HG02623 (cell line): ENCODE results near the gene ZNF438.
A peak's percentile ranks its signal among the peaks of the same experiment; 100 is the strongest.
"Not testable (repeated sequence)": the region's sequence is repeated elsewhere in the genome, so short reads cannot be mapped to it uniquely, and the experiment has no call there.

Experiments used
- ATAC-seq: cut with Tn5 transposase; IDR thresholded peaks from one replicate; pipeline ENCODE4 v1.9.1; 2021; ENCODE audit warnings: moderate library complexity; ENCODE audit not compliant: unreplicated experiment

ZNF438 gene, protein sequence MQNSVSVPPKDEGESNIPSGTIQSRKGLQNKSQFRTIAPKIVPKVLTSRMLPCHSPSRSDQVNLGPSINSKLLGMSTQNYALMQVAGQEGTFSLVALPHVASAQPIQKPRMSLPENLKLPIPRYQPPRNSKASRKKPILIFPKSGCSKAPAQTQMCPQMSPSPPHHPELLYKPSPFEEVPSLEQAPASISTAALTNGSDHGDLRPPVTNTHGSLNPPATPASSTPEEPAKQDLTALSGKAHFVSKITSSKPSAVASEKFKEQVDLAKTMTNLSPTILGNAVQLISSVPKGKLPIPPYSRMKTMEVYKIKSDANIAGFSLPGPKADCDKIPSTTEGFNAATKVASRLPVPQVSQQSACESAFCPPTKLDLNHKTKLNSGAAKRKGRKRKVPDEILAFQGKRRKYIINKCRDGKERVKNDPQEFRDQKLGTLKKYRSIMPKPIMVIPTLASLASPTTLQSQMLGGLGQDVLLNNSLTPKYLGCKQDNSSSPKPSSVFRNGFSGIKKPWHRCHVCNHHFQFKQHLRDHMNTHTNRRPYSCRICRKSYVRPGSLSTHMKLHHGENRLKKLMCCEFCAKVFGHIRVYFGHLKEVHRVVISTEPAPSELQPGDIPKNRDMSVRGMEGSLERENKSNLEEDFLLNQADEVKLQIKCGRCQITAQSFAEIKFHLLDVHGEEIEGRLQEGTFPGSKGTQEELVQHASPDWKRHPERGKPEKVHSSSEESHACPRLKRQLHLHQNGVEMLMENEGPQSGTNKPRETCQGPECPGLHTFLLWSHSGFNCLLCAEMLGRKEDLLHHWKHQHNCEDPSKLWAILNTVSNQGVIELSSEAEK

DNA sequence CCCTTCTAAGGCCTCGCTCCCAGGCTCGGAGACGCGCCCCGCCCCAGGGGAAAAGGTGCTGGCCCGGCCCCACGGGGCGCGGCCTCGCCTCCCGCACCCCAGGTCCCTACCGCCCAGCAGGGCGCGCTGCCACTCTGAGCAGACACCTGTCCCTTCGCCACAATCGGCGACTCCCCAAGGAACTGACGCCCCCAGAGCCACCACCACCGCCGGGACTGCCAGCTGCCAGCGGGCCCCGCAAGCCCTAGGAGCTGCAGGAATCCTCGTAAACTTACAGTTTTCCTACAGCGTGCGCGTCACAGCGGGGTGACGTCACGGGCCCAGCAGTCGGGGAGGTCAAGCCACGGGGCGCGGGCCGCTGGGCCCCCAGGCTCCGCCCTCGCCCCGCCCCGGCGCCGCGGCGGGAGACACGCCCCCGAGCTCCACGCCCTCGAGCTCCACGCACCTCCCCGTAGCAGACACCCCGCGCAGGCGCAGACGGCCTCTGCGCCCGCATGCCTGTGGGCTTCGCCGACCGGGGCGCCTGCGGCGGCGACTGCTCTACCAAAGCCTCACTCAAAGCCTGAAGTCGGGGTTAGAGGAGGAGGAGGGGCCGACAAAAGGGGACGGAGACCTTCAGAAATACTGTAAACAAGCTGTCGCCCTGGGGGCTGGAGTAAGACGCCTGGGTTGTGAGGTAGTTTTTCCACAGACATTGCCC lies at the start of gene ZNF438:
Gene ZNF438 (minus strand): TSS at position 308 of the 700 bp plus-strand sequence. CDS start 154,831 bp downstream, outside the sequence.
- peak; percentile 80 for ATAC-seq

DNA sequence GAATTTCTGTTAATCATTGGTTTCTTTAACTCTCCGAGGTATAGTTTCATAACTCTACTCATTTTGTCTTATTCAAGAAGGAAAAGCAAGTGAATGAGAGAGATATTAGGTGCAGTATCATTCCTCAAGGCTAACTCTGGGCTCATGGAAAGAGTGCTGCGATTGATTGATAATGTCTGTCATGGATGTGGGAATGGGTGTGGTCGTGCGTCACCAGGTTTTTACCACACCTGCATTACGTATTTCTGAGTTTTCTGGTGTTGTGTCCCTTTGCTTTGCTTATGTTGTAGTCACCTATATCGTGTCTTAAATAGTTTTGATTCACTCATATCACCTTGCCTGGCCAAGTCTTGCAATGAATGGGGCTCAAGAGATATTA lies 44.9 kb upstream of the ZNF438 start:
- no peak for ATAC-seq

DNA sequence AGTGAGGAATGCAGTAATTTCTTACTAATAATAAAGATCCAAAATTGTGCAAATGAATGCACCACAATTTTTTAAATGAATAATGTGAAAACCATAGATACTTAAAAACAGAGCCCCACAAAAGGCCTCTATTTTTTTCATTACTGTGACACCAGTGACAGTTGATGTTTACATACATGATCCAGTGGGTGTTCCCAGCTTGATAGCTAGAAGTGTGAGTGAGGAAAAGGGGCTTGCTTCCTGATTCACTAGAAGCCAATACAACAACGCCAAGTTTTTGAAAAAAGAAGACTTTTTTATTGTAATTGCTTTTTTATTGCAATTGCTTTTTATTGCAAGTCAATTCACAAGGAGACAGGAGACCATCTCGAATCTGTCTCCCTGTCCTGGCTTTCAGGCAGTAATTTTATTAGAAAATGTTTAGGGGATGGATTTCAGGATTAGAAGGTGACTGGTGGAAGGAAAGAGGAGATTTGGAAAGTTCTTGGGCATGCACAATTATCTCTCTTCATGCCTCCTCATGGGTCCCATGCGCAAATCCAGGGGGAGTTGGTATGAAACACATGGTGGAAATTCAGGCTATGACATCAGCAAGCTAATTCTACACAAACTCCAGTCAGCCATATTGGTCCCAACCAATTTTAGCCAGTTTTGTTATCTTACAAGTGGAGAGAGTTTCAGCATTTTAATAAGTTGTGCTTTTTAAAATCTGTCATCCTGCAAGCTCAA lies 44.4 kb upstream of the ZNF438 start:
- ATAC-seq = no peak

DNA sequence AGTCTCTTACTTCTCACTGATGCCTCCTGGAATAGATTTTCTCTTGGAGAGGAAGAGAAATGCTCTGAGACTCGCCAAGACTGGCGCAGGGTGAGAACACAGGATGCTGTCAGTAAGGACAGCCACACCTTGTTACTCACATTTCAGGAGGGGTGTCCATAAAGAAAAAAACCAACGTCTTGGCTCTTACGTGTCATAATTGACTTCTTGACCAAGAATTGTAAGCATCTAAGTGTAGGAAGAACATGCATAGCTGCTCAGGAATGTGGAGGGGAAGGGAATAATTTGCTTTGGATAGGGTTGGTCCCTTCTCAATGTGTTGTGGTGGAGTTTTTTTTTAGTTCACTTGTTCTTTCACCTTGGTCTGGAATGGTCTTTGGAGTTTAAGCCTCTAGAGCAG lies 43.8 kb upstream of the ZNF438 start:
- ATAC-seq = no peak

DNA sequence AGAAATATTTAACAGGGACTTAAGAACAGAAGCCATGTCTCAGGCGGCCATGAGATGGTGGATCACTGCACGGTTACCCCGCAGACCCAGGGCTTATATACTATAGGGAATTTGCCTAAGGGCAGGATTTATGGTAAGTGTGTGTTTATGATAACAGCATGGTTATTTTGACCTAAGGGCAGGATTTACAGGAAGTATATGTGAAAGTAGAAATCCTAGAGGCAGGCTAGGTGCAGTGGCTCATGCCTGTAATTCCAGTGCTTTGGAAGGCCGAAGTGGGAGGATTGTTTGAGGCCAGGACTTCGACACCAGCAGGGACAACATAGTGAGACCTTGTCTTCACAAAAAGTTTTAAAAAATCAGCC lies 43.0 kb upstream of the ZNF438 start:
- ATAC-seq = no peak

DNA sequence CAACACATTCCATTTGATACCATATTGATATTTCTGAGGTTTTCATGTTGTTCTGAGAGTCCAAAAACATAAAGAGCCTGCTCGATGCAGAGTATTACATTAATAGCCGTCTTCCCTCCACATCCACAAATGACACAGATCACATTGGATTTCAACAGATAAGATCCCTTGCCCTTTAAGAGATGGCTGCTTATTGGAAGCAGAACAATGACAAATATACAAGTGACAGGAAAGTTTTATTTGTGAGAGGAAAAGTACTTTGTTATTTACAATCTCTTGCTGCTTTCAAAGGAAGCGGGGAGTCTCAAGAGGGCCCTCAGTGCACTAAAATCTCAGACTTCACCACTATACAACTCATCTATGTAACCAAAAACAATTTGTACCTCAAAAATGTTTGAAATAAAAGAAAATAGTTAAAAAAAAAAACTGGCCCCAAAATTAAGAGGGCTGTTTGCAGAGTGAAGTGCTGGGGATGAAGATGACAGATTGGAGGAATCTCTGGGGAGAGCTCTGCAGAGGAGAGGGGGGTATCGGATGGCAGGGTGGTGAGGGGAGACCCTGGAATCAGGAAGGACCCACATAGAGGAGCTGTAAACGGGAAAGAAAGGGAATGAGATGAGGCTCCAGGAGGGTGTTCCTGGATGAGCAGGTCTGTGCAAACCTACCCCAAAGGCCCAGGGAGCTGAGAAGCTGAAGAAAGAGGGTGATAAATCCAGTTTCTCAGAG lies 42.5 kb upstream of the ZNF438 start:
- ATAC-seq = no peak

DNA sequence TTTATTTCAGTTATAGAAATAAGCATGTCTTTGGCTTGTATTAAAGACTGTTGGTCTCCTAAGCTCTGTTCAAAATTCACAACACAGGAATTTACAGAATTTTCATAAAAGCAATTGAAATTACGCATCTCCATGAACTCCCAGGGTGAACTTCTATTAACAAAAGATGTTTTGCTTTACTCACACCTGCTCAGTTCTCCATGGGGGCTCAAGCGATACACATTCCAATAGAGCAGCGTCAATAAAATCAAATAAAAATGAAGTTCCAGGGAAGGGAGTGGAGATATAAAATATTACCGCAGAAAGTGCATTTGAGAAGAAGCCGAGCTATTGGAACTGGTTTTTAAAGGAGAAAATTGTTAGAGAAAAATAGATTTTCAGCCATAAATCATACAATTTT lies 41.5 kb upstream of the ZNF438 start:
- ATAC-seq = no peak

DNA sequence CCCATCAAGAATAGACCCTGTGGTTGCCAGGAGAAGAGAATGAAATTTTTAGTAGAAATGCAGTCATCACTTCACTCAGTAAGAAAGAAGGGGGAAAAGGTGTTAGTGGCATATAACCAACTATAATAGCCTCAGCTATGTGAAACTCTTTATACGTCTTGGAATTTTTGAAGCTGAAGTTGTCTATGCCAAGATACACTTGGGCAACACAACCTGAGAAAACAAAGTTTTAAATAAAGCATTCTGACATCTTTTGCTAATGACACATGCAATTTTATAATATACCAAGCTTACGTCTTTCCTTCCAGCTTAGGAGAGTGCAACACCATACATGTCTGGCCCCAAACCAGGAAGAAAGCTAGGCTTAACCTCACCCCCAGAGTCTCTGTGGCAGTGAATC lies 40.8 kb upstream of the ZNF438 start:
- no peak for ATAC-seq

DNA sequence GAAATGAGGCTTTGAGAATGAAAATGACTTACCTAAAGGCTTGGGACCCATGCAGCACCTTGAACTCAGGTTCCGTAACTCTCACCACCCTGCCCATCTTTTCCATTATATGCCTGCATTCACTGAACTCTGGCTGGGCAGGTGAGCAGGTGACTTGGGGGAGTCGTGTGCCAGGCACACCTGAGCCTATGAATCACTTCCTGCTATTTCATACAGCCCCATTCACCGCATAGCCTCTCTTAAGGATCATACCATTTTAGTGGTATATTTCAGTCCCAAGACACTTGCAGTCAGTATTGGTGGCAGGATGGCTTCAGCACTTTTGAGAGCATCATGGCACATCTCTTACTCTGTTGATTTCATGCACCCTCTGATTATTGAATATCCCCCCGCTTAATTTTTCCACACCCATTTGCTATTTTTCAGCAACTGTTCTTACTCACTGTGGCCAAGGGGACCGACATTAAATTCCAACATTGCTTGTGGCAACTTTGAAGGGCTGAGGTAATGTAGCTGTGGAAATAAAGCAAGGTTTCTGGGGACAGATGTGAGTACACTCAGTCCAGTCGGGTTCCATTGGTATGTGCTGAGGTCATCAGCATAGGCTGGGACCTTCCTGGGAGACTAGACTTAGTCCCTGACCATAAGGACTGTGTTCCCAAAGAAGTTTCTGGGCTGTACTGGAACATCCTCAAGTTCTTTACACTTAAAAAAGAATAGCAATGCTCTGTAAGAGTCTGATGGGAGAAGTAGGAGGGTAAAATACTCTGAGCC lies 39.8 kb upstream of the ZNF438 start:
- no peak for ATAC-seq

DNA sequence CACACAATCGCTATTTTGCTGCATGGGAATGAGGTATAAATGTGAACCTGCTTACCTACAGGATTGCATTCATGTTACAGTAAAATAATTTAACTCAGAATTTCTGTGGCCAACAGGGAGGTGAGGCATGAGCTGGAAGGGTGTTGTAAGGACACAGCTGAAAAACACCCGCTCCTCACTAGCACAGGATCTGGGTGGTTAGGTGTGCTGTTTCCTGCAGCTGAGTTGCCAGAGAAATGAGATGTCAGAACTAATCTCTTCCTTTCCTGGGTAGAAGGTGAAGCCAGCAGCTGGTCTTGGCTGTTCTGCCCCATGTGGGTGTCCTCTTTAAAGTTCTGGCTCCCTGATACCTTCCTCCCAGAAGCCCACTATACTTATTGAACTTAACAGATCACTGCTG lies 39.0 kb upstream of the ZNF438 start:
- ATAC-seq = no peak

DNA sequence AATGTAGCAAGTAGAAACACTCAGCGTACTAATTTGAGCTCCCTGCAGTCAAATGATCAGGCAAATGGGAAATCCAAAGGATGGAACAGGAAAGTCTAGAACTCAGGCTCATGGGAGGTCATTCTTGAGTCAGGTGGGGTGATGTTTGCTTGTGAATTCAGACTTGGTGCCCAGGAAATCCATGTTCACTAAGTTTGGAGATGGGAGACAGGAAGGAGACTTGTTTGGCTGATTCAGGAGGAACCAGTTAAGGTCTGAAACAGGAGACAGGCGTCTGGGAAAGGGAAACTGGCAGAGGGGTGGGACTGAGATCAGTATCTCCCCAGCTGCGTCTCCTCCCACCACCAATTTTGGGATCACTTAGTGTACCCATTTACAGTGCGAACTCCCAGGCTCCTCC lies 38.4 kb upstream of the ZNF438 start:
- ATAC-seq = no peak

DNA sequence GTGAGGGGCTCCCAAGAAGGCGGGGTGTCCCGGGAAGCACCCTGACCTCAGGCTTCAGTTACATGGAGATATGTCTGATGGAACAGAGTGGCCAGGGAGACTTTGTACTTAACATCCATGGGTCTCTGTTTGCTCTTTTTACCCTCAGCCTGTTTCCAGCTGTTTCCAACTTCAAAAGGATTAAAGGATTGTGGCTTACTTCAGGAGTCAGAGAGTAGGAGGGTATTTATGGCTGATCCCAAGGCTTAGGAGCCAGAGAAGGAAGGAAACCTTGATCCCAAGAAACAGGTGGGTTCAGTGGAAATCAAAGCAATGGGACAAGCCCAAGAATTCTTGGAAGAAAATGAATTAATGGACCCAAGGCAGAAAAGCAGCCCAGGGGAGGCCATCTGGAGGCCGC lies 37.7 kb upstream of the ZNF438 start:
- ATAC-seq = no peak

DNA sequence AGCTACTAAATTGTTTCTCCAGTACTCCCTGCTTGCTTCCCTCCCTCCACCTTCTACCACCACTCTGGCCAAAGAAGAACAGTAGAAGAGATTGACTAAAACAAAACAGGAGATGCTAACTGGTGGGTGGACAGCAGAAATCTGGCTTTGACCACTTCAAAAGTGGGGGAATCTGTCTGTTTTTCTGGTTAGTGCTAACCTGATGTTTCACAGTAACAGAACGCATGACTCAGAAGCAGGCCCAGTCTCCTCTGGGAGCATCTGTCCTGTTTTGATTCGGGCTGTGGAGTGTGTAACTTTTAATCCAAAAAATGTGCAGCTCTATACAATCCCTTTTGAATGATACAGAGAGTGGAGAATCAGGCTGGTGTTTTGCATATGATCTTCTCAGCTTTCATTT lies 32.7 kb upstream of the ZNF438 start:
- no peak for ATAC-seq

DNA sequence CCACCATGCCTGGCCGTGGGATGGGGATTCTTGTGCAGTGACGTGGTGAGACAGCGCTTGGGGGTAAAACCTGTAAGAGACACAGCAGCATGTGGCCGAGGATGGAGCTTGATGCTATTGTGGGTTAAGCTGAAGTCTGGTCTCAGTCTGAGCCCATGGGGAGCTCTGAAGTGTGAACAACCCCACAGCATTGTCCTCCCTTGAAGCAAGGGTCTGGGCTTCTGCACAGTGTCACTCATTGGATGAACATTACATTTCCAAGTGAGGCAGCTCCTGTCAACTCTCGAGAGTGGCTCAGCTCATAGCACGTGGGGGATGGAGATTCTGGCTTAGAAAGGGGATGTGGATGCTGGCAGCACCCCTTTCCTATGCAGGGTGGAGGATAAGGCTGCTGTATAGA lies 32.2 kb upstream of the ZNF438 start:
- ATAC-seq = no peak

DNA sequence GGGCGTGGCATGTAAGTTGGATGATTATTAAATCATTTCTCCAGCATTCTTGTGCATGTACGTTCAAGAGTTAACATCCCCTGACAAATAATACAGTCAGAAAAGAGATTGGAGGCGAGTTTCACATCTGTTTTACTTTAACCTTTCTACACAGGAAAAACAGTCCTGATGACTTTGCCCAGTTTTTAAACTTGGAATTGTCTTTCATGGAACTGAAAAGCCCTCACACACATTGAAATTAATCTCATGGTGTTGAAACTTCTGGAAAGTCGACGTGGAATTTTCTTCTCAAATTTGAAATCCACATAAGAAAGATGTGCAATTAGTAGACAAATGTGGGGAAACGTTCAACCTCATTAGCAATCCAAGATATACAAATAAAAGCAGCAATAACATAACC lies 31.2 kb upstream of the ZNF438 start:
- ATAC-seq = no peak

DNA sequence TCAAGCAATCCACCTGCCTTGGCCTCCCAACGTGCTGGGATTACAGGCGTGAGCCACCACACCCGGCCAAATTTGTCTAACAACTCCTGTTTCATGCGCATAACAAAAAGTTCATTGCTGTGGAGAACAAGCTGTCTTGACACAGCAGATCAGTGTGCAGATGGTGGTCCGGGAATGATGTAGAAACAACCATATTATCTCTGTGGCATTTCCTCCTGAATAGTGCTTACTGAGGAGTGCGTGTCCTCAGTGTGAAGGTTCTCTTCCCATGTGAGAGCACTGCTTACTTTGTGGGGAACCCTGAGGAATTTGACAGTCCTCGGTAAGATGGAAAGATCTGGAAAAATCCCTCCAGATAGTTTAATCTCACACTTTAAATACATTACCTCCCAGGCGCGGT lies 30.3 kb upstream of the ZNF438 start:
- ATAC-seq = no peak

DNA sequence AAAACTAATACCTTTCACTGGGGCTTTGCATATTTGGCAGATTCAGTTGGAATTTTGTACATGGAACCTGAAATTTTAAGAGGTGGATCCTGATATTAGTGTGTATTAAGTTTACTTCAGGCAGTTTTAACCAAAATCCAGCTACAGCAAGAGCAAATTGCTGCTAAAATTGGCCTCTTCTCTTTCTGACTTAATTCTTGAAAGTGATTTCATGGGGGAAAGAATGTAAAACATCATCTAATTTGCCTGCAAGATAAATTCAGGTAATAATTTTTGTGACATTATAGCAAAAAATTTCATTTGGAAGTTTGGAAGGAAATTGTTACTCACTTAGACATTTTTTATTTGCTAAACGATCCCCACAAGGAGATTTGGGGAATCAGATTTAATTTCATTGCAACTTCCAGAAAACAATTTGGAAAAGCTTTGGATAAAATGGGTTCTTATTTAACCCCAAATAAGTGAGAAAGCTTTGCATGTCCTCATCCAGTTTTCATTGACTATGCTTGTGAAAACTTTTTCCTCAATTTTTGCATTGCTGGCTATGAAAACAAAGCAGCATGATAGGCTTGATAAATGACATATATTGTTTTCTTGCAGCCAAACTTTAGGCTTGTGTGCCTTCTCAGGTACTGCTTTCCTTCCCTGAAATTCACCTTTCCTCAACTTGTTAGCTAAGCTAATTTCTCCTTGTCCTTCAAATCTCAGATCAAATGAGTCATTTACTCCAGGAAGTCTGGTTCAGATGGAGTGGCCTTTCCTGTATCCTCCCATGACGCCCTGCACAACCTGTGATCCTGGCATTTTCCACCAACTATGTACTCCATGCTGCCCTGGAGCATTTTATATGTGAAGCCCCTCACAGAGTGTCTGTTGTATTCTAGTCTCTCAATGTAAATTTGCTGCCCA lies 27.4 kb upstream of the ZNF438 start:
- ATAC-seq = no peak

DNA sequence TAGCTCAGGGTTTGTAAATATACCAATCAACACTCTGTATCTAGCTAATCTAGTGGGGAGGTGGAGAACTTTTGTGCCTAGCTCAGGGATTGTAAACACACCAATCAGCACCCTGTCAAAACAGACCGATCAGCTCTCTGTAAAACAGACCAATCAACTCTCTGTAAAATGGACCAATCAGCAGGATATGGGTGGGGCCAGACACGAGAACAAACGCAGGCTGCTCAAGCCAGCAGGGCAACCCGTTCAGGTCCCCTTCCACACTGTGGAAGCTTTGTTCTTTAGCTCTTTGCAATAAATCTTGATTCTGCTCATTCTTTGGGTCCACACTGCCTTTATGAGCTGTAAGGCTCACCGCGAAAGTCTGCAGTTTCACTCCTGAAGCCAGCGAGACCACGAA lies 25.0 kb upstream of the ZNF438 start:
- not testable (repeated sequence) for ATAC-seq
